Omental fat pad (tissue), 4 donors: ENCODE results near the gene TMEM178A. TPM values are rescaled to one million over a fixed set of nuclear protein-coding genes. Genes with fewer than 3 reads are reported as not detected.
A peak's percentile ranks its signal among the peaks of the same experiment; 100 is the strongest.

Experiments
- ATAC-seq: fragments of 150-250 bp; one replicate; pipeline ENCODE4 v1.9.1; 2016; ENCODE audit warnings: mild to moderate bottlenecking, moderate library complexity; ENCODE audit not compliant: low FRiP score
- DNase-seq: peaks from one replicate; pipeline ENCODE4 v3.0.0-alpha.2; 2019; ENCODE audit warnings: low spot score
- CTCF ChIP-seq, 3 donors: fragments of 450-650 bp; IDR thresholded peaks; one replicate each; pipeline ENCODE4 v1.5.1; 2016 to 2017; ENCODE audit warnings: antibody characterized with exemption in 3 of 3, mild to moderate bottlenecking in 3 of 3, moderate library complexity in 2 of 3
- total RNA-seq, 4 donors: library from RNA; depleted of rRNA; stranded (reverse); fragments of >200 nt; gene quantifications; one replicate each; pipeline ENCODE4 v1.1.0, GENCODE V29; 2016

The TMEM178A gene
- total RNA-seq, 4 donors from 2014 or later = 1.6 to 2.0 (median 1.8) TPM

GRCh38 chr2:39664888-39665591 lies 677 bp upstream of the TMEM178A start:
- no peak for TF ChIP-seq CTCF (IDR thresholded peaks at IDR 0.05)
- ATAC-seq = no peak
- DNase-seq = no peak

- no peak for TF ChIP-seq CTCF (IDR thresholded peaks at IDR 0.05)
- no peak for DNase-seq
- peak; percentile 32 for ATAC-seq
Measured at GRCh38 chr2:39666491-39667101, 879 bp downstream of the TMEM178A start.

DNA sequence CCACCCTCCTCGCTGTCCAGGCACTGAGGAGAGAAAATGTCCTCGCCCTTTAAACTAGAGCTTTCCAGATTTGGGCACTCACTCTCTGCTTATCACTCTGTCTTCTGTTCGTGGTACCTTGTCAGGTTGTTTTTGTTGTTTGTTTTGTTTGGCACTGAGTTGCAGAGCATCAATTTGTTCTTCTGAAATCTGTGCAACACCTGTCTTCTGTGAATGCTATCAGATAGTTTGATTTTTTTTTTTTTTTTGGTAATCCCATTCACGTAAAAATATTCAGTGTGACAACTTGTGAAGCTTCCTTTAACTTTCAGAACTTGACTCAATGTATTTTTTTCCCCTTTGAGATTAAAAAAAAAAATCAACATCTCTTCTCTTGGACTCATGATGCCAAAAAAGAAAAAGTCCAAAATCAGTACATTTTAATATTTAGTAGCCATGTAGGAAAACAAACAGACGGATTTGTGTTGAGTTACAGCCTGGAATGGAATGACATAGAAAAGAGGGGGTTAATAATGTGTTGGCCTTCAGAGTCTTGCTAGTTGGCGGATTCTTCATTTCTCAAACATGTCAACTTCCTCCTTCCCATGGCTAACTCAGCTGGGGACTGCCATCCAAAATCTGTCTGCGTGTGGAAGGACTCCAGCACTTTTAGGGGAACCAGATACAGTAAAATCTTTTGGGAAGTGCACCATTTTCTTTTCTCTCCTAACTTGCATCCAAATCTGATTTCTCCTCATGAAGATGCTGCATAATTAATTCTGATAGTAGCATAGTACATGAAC lies 1.6 kb downstream of the TMEM178A start:
- TF ChIP-seq CTCF (IDR thresholded peaks at IDR 0.05) = no peak
- ATAC-seq = no peak
- DNase-seq = no peak

- DNase-seq = no peak
- ATAC-seq = no peak
- no peak for TF ChIP-seq CTCF (IDR thresholded peaks at IDR 0.05)
Measured at GRCh38 chr2:39667886-39668276, 2.2 kb downstream of the TMEM178A start.

GRCh38 chr2:39668576-39669080 lies 2.9 kb downstream of the TMEM178A start:
- no peak for TF ChIP-seq CTCF (IDR thresholded peaks at IDR 0.05)
- ATAC-seq (no peak), DNase-seq (no peak)

- ATAC-seq (no peak), DNase-seq (no peak)
- no peak for TF ChIP-seq CTCF (IDR thresholded peaks at IDR 0.05)
Measured at GRCh38 chr2:39671604-39672003, 5.9 kb downstream of the TMEM178A start.
